ENCODE data around the gene HS3ST3B1.

Gene HS3ST3B1

GRCh38 chr17:14359163-14360020, 58.5 kb downstream of the HS3ST3B1 start:
- no peak for TF ChIP-seq CTCF (IDR thresholded peaks at IDR 0.05; ENCODE audit: insufficient read depth, low read depth, low read length, missing control alignments)
- no peak for DNase-seq (ENCODE audit: low read depth)
- H3K4me3 ChIP-seq (ENCODE audit: low read length) = no peak overlapping the region

- no peak for DNase-seq (ENCODE audit: low read depth)
- H3K4me3 ChIP-seq (ENCODE audit: low read length) = no peak overlapping the region
- no peak for TF ChIP-seq CTCF (IDR thresholded peaks at IDR 0.05; ENCODE audit: insufficient read depth, low read depth, low read length, missing control alignments)
Measured at GRCh38 chr17:14360856-14361255, 60.0 kb downstream of the HS3ST3B1 start.

GRCh38 chr17:14361470-14361869, 60.6 kb downstream of the HS3ST3B1 start:
- no peak overlapping the region for H3K4me3 ChIP-seq (ENCODE audit: low read length)
- no peak for TF ChIP-seq CTCF (IDR thresholded peaks at IDR 0.05; ENCODE audit: insufficient read depth, low read depth, low read length, missing control alignments)
- DNase-seq (ENCODE audit: low read depth) = no peak

- no peak for TF ChIP-seq CTCF (IDR thresholded peaks at IDR 0.05; ENCODE audit: insufficient read depth, low read depth, low read length, missing control alignments)
- no peak for DNase-seq (ENCODE audit: low read depth)
Measured at GRCh38 chr17:14361945-14362508, 61.1 kb downstream of the HS3ST3B1 start.

GRCh38 chr17:14366199-14366598, 65.3 kb downstream of the HS3ST3B1 start:
- no peak for DNase-seq (ENCODE audit: low read depth)
- no peak for TF ChIP-seq CTCF (IDR thresholded peaks at IDR 0.05; ENCODE audit: insufficient read depth, low read depth, low read length, missing control alignments)
- H3K4me3 ChIP-seq (ENCODE audit: low read length) = no peak overlapping the region

More at GRCh38 chr17:14361945-14362508, 61.1 kb downstream of the HS3ST3B1 start:
- H3K4me3 ChIP-seq (ENCODE audit: low read length) = no peak overlapping the region

- TF ChIP-seq CTCF (IDR thresholded peaks at IDR 0.05; ENCODE audit: insufficient read depth, low read depth, low read length, missing control alignments) = no peak
- DNase-seq (ENCODE audit: low read depth) = no peak
- no peak overlapping the region for H3K4me3 ChIP-seq (ENCODE audit: low read length)
Measured at GRCh38 chr17:14372461-14372860, 71.6 kb downstream of the HS3ST3B1 start.

All from epithelial cell of esophagus (primary cell).